K562 (cell line): ENCODE data around the gene ATOH1. TPM values are rescaled to one million over a fixed set of nuclear protein-coding genes. Genes with fewer than 3 reads are reported as not detected.

Source experiments
- ATAC-seq: fragments of 200-7000 bp; cut with Tn5 transposase; 3 replicates; pipeline ENCODE4 v1.9.1; 2020; ENCODE audit warnings: moderate library complexity
- BruUV-seq: library from RNA; stranded (reverse); fragments of 400-500 nt; replicated peaks from 2 replicates; lab custom pipeline; 2021; lab: Mats Ljungman, UMichigan
- CTCF ChIA-PET: fragments of 300-600 bp; formaldehyde crosslinking; extraction: SDS; loops from one replicate; lab custom pipeline; 2021; ENCODE audit warnings: low intra/inter-chr PET ratio; lab: Yijun Ruan, JAX
- POLR2A ChIA-PET: fragments of 300-600, 350-650 bp; sonication (Branson Sonifier 250); formaldehyde crosslinking; extraction: SDS; loops from one replicate; lab custom pipeline; 2021; ENCODE audit warnings: antibody characterized with exemption, inconsistent platforms; lab: Yijun Ruan, JAX
- DNase-seq, 4 experiments: peaks; one replicate each; pipeline versions ENCODE4 v3.0.0 to v3.0.0-alpha.2; 2011 to 2018; ENCODE audit warnings: low spot score in 3 of 4, mixed read lengths in 3 of 4; ENCODE audit errors: extremely low read depth in 1 of 4
- FAIRE-seq: peaks from 2 replicates; lab custom pipeline; 2011; peaks lifted over from hg19 to GRCh38; lab: Jason Lieb, UNC
- H2AFZ ChIP-seq: 2 replicates; pipeline ENCODE4 v1.6.0; 2011; ENCODE audit warnings: low read depth, low read length, control low read depth, inconsistent platforms
- H3K27ac ChIP-seq: fragments of 200-600 bp; 3 replicates; pipeline ENCODE4 v1.8.0; 2011; ENCODE audit warnings: low read depth, mild to moderate bottlenecking, control low read depth, inconsistent platforms, low read length, moderate library complexity, mixed read lengths; ENCODE audit errors: extremely low read depth
- H3K27me3 ChIP-seq, 2 experiments: fragments of 300-600 bp in 1 of 2; 2 replicates in 1 of 2; 3 replicates in 1 of 2; pipeline versions ENCODE4 v1.6.0 to v1.8.0; 2011; ENCODE audit warnings: inconsistent platforms in 2 of 2, low read length in 2 of 2, mild to moderate bottlenecking in 1 of 2, mixed read lengths in 1 of 2, moderate library complexity in 1 of 2; ENCODE audit not compliant: control insufficient read depth in 2 of 2, insufficient read depth in 2 of 2
- H3K36me3 ChIP-seq: fragments of 300-600 bp; 3 replicates; pipeline ENCODE4 v1.8.0; 2011; ENCODE audit warnings: mild to moderate bottlenecking, low read length, inconsistent platforms; ENCODE audit not compliant: control insufficient read depth, insufficient read depth
- H3K4me1 ChIP-seq, 2 experiments: fragments of 200-600 bp in 1 of 2; replicated peaks in 1 of 2; 2 replicates in 1 of 2; 3 replicates in 1 of 2; pipeline versions ENCODE4 v1.5.1 to v1.8.0; 2011; ENCODE audit warnings: inconsistent platforms in 2 of 2, low read length in 2 of 2, mild to moderate bottlenecking in 1 of 2, mixed read lengths in 1 of 2, moderate library complexity in 1 of 2; ENCODE audit not compliant: control insufficient read depth in 2 of 2, insufficient read depth in 2 of 2
- H3K4me2 ChIP-seq: 2 replicates; pipeline ENCODE4 v1.6.1; 2011; ENCODE audit warnings: low read length, control low read depth, inconsistent platforms, mixed read lengths; ENCODE audit not compliant: insufficient read depth
- H3K4me3 ChIP-seq: fragments of 200-600 bp; sonication (generic), shearing (Covaris generic); 2 replicates; pipeline ENCODE4 v1.5.1; 2016; ENCODE audit warnings: control low read depth, inconsistent platforms
- H3K79me2 ChIP-seq: fragments of 200-600 bp; 3 replicates; pipeline ENCODE4 v1.8.0; 2011; ENCODE audit warnings: low read length, inconsistent platforms; ENCODE audit not compliant: control insufficient read depth, insufficient read depth
- H3K9ac ChIP-seq, 2 experiments: 2 replicates each; pipeline versions ENCODE4 v1.6.0 to v1.6.1; 2011; ENCODE audit warnings: low read depth in 2 of 2, low read length in 2 of 2, control low read depth in 1 of 2, inconsistent platforms in 1 of 2, mild to moderate bottlenecking in 1 of 2, mixed read lengths in 1 of 2; ENCODE audit not compliant: insufficient read depth in 1 of 2
- H3K9me1 ChIP-seq: one replicate; pipeline ENCODE4 v1.6.0; 2011; ENCODE audit warnings: inconsistent platforms, mild to moderate bottlenecking, low read length, moderate library complexity; ENCODE audit not compliant: control insufficient read depth, insufficient read depth
- H3K9me3 ChIP-seq: replicated peaks from 2 replicates; pipeline ENCODE4 v1.5.1; 2011; ENCODE audit warnings: low read depth, low read length, inconsistent platforms; ENCODE audit not compliant: control insufficient read depth, insufficient read depth
- H4K20me1 ChIP-seq: replicated peaks from 2 replicates; pipeline ENCODE4 v1.6.1; 2011; ENCODE audit warnings: low read length, inconsistent platforms, mixed read lengths; ENCODE audit not compliant: control insufficient read depth, insufficient read depth
- CREBBP ChIP-seq: IDR thresholded peaks from one replicate; pipeline ENCODE4 v1.6.1; 2012; ENCODE audit warnings: low read depth, mild to moderate bottlenecking, control low read depth, inconsistent platforms, low read length
- FOXK1 ChIP-seq: sonication (generic); formaldehyde crosslinking; IDR thresholded peaks from 2 replicates; pipeline ENCODE4 v1.8.0; 2022; ENCODE audit warnings: missing genetic modification reagents, mild to moderate bottlenecking, borderline replicate concordance
- GATAD2A ChIP-seq: fragments of 450-650 bp; IDR thresholded peaks from 2 replicates; pipeline ENCODE4 v1.6.1; 2017
- JUNB ChIP-seq: fragments of 450-650 bp; formaldehyde crosslinking; conservative IDR thresholded peaks from 2 replicates; pipeline ENCODE4 v1.4.0; 2020; ENCODE audit warnings: mild to moderate bottlenecking
- NCOA2 ChIP-seq, 2 experiments: fragments of 450-650 bp; IDR thresholded peaks; 2 replicates each; pipeline ENCODE4 v1.6.1; 2018; ENCODE audit warnings: mild to moderate bottlenecking in 2 of 2, moderate library complexity in 1 of 2; ENCODE audit not compliant: partially characterized antibody in 2 of 2
- TRIM24 ChIP-seq, 2 experiments: fragments of 450-650 bp; IDR thresholded peaks; 2 replicates each; pipeline ENCODE4 v1.6.1; 2016
- ZMIZ1 ChIP-seq, 2 experiments: fragments of 150-350 bp in 1 of 2; IDR thresholded peaks; 2 replicates each; pipeline ENCODE4 v1.6.1; 2012 to 2016; ENCODE audit warnings: low read depth in 2 of 2, low read length in 2 of 2, mild to moderate bottlenecking in 1 of 2, moderate library complexity in 1 of 2
- WGBS: fragments of 100-300 bp; shearing (Covaris generic); methylation state at CpG from one replicate; pipeline ENCODE4 v1.1.6; 2016; ENCODE audit warnings: low coverage, mixed read lengths; ENCODE audit not compliant: insufficient coverage; ENCODE audit errors: missing lambda C conversion rate; 5-methylcytosine and 5-hydroxymethylcytosine counted together
- in situ Hi-C: fragments of 300-500 bp; cut with MboI; formaldehyde crosslinking; loops from 4 replicates; pipeline ENCODE4 v1.15.0; 2018; ENCODE audit warnings: inconsistent platforms, mixed read lengths
- intact Hi-C: fragments of 100-400 bp; cut with micrococcal nuclease; formaldehyde crosslinking; loops from 2 replicates; pipeline ENCODE4 v1.14.2; 2022
- polyA plus RNA-seq, 8 experiments: library from polyadenylated mRNA; depleted of rRNA in 4 of 8; stranded (reverse) in 5 of 8; unstranded in 3 of 8; fragments of >200 nt; fragmentation: Nextera tagmentation in 2 of 8; fragmentation: Illumina TruSeq in 1 of 8; extraction: Ambion mirVana in 2 of 8; extraction: Trizol in 1 of 8; gene quantifications; 2 replicates each; pipeline versions ENCODE4 v1.2.1 to v1.2.3, GENCODE V29; 2011 to 2014; ENCODE audit warnings: inconsistent platforms in 1 of 8, missing spikeins in 1 of 8
- total RNA-seq, 7 experiments: library from RNA; depleted of rRNA in 6 of 7; stranded (reverse); fragments of >200 nt in 6 of 7; fragmentation: Illumina TruSeq in 2 of 7; extraction: Trizol in 2 of 7; gene quantifications; 2 replicates each; pipeline versions ENCODE4 v1.2.1 to v1.2.3, GENCODE V29; 2011 to 2021; ENCODE audit warnings: low replicate concordance in 1 of 7

Gene ATOH1
- total and polyA plus RNA-seq, 9 of the 15 experiments (the other 6 are each of a cell fraction or from before 2014, with no cell fraction given): not detected

GRCh38 chr4:93781198-93781597, 47.4 kb upstream of the ATOH1 start:
- POLR2A ChIA-PET: no interaction called here
- WGBS: 1% methylated on average over 7 of the region's 9 CpGs
- no peak overlapping the region for H2AFZ ChIP-seq
- no peak for ATAC-seq
- H3K36me3 ChIP-seq: no peaks in the 10 kb centered on the region
- no peaks in the 10 kb centered on the region for H3K9me1 ChIP-seq
- no peak for TF ChIP-seq TRIM24 (IDR thresholded peaks at IDR 0.05)
- TF ChIP-seq JUNB: no peak
- no peak for TF ChIP-seq FOXK1 (CRISPR knock-in tag)
- no peak for TF ChIP-seq NCOA2 (IDR thresholded peaks at IDR 0.05; ENCODE audit: partially characterized antibody in 2 of 2)
- TF ChIP-seq GATAD2A: no peak
- TF ChIP-seq ZMIZ1 (IDR thresholded peaks at IDR 0.05; ENCODE audit: low read depth in 2 of 2, low read length in 2 of 2): no peak
- TF ChIP-seq CREBBP: no peak
- H4K20me1 ChIP-seq: no peaks in the 10 kb centered on the region
- no peak overlapping the region for H3K27ac ChIP-seq
- DNase-seq: no peak
- H3K27me3 ChIP-seq: no peaks in the 10 kb centered on the region
- no peak for FAIRE-seq
- H3K4me3 ChIP-seq: no peak overlapping the region
- in situ Hi-C loops (loop anchor here (25.0 kb wide), 1 partner anchor 831 kb away; no protein-coding TSS in a partner anchor), intact Hi-C loops (no loop called here)
- H3K9me3 ChIP-seq: no peaks in the 10 kb centered on the region
- no peak overlapping the region for H3K9ac ChIP-seq
- no peaks in the 10 kb centered on the region for H3K79me2 ChIP-seq
- H3K4me1 ChIP-seq: no peaks in the 10 kb centered on the region
- no TSS peak for BruUV-seq
- CTCF ChIA-PET: no interaction called here
- H3K4me2 ChIP-seq: no peak overlapping the region
